Neural cell (in vitro differentiated cells): ENCODE data around the gene RHBDF2. TPM values are rescaled to one million over a fixed set of nuclear protein-coding genes. Genes with fewer than 3 reads are reported as not detected.

Experiments
- H2AFZ ChIP-seq: fragments of 200-600, 300-800 bp; sonication (generic), shearing (Covaris generic); 2 replicates; pipeline ENCODE4 v1.6.0; 2014; ENCODE audit warnings: low read depth, mild to moderate bottlenecking, antibody characterized with exemption, low read length, moderate library complexity
- H3F3A ChIP-seq: fragments of 200-600 bp; shearing (Covaris generic); 2 replicates; pipeline ENCODE4 v1.6.1; 2016; ENCODE audit warnings: mild to moderate bottlenecking, moderate library complexity, mixed read lengths, antibody characterized with exemption, low read length; ENCODE audit not compliant: insufficient read depth, poor library complexity, severe bottlenecking
- H3K27ac ChIP-seq: fragments of 200-600, 300-800 bp; sonication (generic), shearing (Covaris generic); 2 replicates; pipeline ENCODE4 v1.5.1; 2014; ENCODE audit warnings: mild to moderate bottlenecking, low read length, moderate library complexity
- H3K27me3 ChIP-seq: fragments of 300-800, 200-600 bp; sonication (generic), shearing (Covaris generic); 2 replicates; pipeline ENCODE4 v1.6.0; 2014; ENCODE audit warnings: mild to moderate bottlenecking, low read depth, low read length, moderate library complexity; ENCODE audit not compliant: insufficient read depth
- H3K36me3 ChIP-seq: fragments of 300-800, 200-600 bp; sonication (generic), shearing (Covaris generic); 2 replicates; pipeline ENCODE4 v1.5.1; 2014; ENCODE audit warnings: mild to moderate bottlenecking, antibody characterized with exemption, low read length, moderate library complexity; ENCODE audit not compliant: insufficient read depth
- H3K4me2 ChIP-seq: fragments of 300-800, 200-600 bp; sonication (generic), shearing (Covaris generic); 2 replicates; pipeline ENCODE4 v1.6.0; 2014; ENCODE audit warnings: mild to moderate bottlenecking, low read length
- H3K4me3 ChIP-seq: fragments of 300-800, 200-600 bp; sonication (generic), shearing (Covaris generic); 2 replicates; pipeline ENCODE4 v1.5.1; 2014; ENCODE audit warnings: mild to moderate bottlenecking, low read length, moderate library complexity
- H3K79me2 ChIP-seq: fragments of 200-600 bp; shearing (Covaris generic); replicated peaks from 2 replicates; pipeline ENCODE4 v1.6.0; 2014; ENCODE audit warnings: mild to moderate bottlenecking, low read length, moderate library complexity; ENCODE audit not compliant: insufficient read depth
- H3K9ac ChIP-seq: fragments of 300-800, 200-600 bp; sonication (generic), shearing (Covaris generic); 2 replicates; pipeline ENCODE4 v1.6.1; 2016; ENCODE audit warnings: mild to moderate bottlenecking, low read length, mixed read lengths
- H3K9me2 ChIP-seq: fragments of 200-600 bp; shearing (Covaris generic); 2 replicates; pipeline ENCODE4 v1.6.1; 2016; ENCODE audit warnings: mild to moderate bottlenecking, low read length, mixed read lengths; ENCODE audit not compliant: insufficient read depth
- H3K9me3 ChIP-seq: fragments of 200-600, 300-800 bp; sonication (generic), shearing (Covaris generic); 2 replicates; pipeline ENCODE4 v1.6.1; 2016; ENCODE audit warnings: mild to moderate bottlenecking, mixed run types, low read length, moderate library complexity, mixed read lengths
- H4K20me1 ChIP-seq: fragments of 200-600 bp; shearing (Covaris generic); 2 replicates; pipeline ENCODE4 v1.6.1; 2016; ENCODE audit warnings: mild to moderate bottlenecking, mixed run types; ENCODE audit not compliant: insufficient read depth
- EP300 ChIP-seq: fragments of 450-650 bp; conservative IDR thresholded peaks from 2 replicates; pipeline ENCODE4 v1.6.1; 2014; ENCODE audit warnings: antibody characterized with exemption, mild to moderate bottlenecking, moderate library complexity; ENCODE audit not compliant: poor library complexity, severe bottlenecking
- EZH2 ChIP-seq: fragments of 200-600, 300-800 bp; shearing (Covaris generic), sonication (generic); IDR thresholded peaks from 2 replicates; pipeline ENCODE4 v1.6.1; 2014; ENCODE audit warnings: antibody characterized with exemption, low read length, borderline replicate concordance, mild to moderate bottlenecking; ENCODE audit not compliant: insufficient read depth, poor library complexity, severe bottlenecking
- MXI1 ChIP-seq: fragments of 450-650 bp; conservative IDR thresholded peaks from 2 replicates; pipeline ENCODE4 v1.6.1; 2014; ENCODE audit warnings: antibody characterized with exemption, mild to moderate bottlenecking; ENCODE audit not compliant: poor library complexity, severe bottlenecking
- POLR2AphosphoS5 ChIP-seq: IDR thresholded peaks from 2 replicates; pipeline ENCODE4 v1.6.1; 2012
- RAD21 ChIP-seq: fragments of 450-650 bp; conservative IDR thresholded peaks from 2 replicates; pipeline ENCODE4 v1.6.1; 2014; ENCODE audit warnings: antibody characterized with exemption, mild to moderate bottlenecking, moderate library complexity
- SMC3 ChIP-seq: fragments of 450-650 bp; conservative IDR thresholded peaks from 2 replicates; pipeline ENCODE4 v1.6.1; 2014; ENCODE audit warnings: antibody characterized with exemption, mild to moderate bottlenecking, moderate library complexity; ENCODE audit not compliant: poor library complexity
- TAF1 ChIP-seq: IDR thresholded peaks from 2 replicates; pipeline ENCODE4 v1.6.1; 2012; ENCODE audit warnings: low read depth
- polyA plus RNA-seq: library from polyadenylated mRNA; depleted of rRNA; stranded (reverse); fragments of >200 nt; gene quantifications from 2 replicates; pipeline ENCODE4 v1.2.3, GENCODE V29; 2014
- TF ChIP-seq, protein P1 (sequence below): fragments of 450-650 bp; IDR thresholded peaks from 2 replicates; pipeline ENCODE4 v1.5.1; 2014; ENCODE audit warnings: antibody characterized with exemption, mild to moderate bottlenecking, moderate library complexity; ENCODE audit not compliant: poor library complexity, severe bottlenecking
- TF ChIP-seq, protein P2 (sequence below): IDR thresholded peaks from 2 replicates; pipeline ENCODE4 v1.6.1; 2012; ENCODE audit warnings: borderline replicate concordance

The RHBDF2 gene
- polyA plus RNA-seq, 1 donor from 2014 or later: not detected

DNA sequence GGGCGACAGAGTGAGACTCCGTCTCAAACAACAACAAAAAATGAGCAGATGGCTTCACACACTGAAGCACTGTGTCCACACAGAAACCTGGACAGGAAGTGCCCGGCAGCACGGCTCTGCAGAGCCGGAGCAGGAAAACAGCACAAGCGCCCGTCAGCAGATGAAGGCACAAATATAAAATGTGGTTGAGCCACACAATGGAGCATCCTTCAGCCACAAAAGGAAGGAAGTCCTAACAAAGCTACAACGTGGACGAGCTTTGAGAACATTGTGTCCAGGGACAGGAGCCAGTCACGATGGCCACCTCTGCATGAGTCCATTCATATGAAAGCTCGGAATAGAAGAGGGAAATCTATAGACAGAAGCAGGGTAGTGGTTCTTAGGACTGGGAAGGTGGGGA, 15.7 kb downstream of the RHBDF2 start:
- Histone ChIP-seq H2AFZ (no peak overlapping the region), H3K27ac (no peak overlapping the region), H3K27me3 (no peaks in the 10 kb centered on the region), H3K9me2 (no peaks in the 10 kb centered on the region), H3K79me2 (no peaks in the 10 kb centered on the region), H3K9me3 (no peaks in the 10 kb centered on the region), H4K20me1 (no peaks in the 10 kb centered on the region), H3K4me2 (no peak overlapping the region), H3F3A (no peaks in the 10 kb centered on the region), H3K36me3 (no peaks in the 10 kb centered on the region), H3K9ac (no peak overlapping the region), H3K4me3 (no peak overlapping the region)
- TF ChIP-seq TAF1 (no peak), POLR2AphosphoS5 (no peak)

DNA sequence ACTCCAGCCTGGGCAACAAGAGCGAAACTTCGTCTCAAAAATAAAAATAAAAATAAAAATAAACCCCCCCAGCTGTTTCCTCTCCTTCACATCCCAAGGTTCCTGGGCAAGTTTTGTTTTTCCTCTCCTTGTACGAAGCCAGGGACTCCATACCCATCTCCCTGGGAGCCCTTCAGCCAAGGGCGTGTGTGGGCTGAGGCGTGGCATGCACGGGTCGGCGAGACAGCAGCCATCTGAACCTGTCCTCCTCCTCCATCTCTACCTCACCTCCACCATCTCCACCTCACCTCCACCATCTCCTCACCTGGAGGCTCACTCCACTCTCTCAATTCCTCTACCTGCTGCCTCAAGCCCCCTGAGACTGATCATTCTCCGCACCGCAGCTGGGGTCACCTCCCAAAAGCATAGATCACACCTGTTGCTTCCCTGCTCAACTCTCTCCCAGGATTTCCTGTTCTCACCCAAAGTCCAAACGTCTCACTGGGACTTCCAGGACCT, 16.9 kb downstream of the RHBDF2 start:
- Histone ChIP-seq H3K9me3 (no peaks in the 10 kb centered on the region), H3K4me2 (no peak overlapping the region), H3K9me2 (no peaks in the 10 kb centered on the region), H3K9ac (no peak overlapping the region), H3K27me3 (no peaks in the 10 kb centered on the region), H3K79me2 (no peaks in the 10 kb centered on the region), H4K20me1 (no peaks in the 10 kb centered on the region), H3K27ac (no peak overlapping the region), H3F3A (no peaks in the 10 kb centered on the region), H3K4me3 (no peak overlapping the region), H2AFZ (no peak overlapping the region), H3K36me3 (no peaks in the 10 kb centered on the region)
- TF ChIP-seq TAF1: no peak
- TF ChIP-seq MXI1: no peak
- TF ChIP-seq EP300: no peak
- TF ChIP-seq, protein P1, sequence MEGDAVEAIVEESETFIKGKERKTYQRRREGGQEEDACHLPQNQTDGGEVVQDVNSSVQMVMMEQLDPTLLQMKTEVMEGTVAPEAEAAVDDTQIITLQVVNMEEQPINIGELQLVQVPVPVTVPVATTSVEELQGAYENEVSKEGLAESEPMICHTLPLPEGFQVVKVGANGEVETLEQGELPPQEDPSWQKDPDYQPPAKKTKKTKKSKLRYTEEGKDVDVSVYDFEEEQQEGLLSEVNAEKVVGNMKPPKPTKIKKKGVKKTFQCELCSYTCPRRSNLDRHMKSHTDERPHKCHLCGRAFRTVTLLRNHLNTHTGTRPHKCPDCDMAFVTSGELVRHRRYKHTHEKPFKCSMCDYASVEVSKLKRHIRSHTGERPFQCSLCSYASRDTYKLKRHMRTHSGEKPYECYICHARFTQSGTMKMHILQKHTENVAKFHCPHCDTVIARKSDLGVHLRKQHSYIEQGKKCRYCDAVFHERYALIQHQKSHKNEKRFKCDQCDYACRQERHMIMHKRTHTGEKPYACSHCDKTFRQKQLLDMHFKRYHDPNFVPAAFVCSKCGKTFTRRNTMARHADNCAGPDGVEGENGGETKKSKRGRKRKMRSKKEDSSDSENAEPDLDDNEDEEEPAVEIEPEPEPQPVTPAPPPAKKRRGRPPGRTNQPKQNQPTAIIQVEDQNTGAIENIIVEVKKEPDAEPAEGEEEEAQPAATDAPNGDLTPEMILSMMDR: no peak

DNA sequence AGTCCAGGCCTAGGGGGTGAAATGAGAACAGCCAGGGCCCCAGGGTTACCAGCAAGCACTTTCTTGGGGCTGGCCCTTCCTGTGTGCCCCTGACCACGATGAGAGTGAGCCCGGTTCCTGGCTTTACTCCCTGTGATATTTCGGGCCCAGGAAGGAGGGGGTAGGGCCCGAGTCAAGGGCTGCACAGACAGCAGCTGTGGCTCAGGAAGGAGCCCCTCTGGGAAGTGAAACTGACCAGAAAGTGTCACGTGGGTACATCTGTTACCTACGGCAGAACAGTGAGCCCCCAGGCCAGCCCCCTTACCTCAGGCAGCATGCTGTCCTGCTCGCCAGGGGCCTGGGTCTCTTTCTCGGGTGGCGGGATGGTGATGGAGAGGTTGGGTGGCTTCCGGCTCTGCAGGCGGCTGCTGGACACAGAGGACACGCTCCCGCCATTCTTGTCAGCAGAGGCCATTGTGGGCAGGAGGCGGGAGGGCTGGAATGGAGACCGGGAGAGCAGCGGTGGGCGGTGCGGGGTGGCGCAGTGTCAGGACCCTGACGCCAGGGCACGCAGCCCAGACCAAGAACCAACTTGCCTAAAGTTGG, 20.1 kb downstream of the RHBDF2 start:
- Histone ChIP-seq H3K9ac (peak overlapping the region; percentile 48), H3F3A (no peaks in the 10 kb centered on the region), H2AFZ (peak overlapping the region; percentile 37), H3K4me3 (no peak overlapping the region), H3K27me3 (no peaks in the 10 kb centered on the region), H3K79me2 (no peaks in the 10 kb centered on the region), H4K20me1 (no peaks in the 10 kb centered on the region), H3K9me2 (no peaks in the 10 kb centered on the region), H3K27ac (peak overlapping the region; percentile 42), H3K9me3 (no peaks in the 10 kb centered on the region), H3K4me2 (no peak overlapping the region), H3K36me3 (no peaks in the 10 kb centered on the region)
- TF ChIP-seq, protein P2, sequence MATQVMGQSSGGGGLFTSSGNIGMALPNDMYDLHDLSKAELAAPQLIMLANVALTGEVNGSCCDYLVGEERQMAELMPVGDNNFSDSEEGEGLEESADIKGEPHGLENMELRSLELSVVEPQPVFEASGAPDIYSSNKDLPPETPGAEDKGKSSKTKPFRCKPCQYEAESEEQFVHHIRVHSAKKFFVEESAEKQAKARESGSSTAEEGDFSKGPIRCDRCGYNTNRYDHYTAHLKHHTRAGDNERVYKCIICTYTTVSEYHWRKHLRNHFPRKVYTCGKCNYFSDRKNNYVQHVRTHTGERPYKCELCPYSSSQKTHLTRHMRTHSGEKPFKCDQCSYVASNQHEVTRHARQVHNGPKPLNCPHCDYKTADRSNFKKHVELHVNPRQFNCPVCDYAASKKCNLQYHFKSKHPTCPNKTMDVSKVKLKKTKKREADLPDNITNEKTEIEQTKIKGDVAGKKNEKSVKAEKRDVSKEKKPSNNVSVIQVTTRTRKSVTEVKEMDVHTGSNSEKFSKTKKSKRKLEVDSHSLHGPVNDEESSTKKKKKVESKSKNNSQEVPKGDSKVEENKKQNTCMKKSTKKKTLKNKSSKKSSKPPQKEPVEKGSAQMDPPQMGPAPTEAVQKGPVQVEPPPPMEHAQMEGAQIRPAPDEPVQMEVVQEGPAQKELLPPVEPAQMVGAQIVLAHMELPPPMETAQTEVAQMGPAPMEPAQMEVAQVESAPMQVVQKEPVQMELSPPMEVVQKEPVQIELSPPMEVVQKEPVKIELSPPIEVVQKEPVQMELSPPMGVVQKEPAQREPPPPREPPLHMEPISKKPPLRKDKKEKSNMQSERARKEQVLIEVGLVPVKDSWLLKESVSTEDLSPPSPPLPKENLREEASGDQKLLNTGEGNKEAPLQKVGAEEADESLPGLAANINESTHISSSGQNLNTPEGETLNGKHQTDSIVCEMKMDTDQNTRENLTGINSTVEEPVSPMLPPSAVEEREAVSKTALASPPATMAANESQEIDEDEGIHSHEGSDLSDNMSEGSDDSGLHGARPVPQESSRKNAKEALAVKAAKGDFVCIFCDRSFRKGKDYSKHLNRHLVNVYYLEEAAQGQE: no peak
- no peak for TF ChIP-seq EP300
- TF ChIP-seq POLR2AphosphoS5: no peak
- no peak for TF ChIP-seq EZH2
- TF ChIP-seq, protein P1: no peak
- no peak for TF ChIP-seq SMC3
- TF ChIP-seq TAF1: no peak
- TF ChIP-seq MXI1: no peak
- TF ChIP-seq RAD21: no peak
